GM12878 (cell line): ENCODE data around the gene ESR1. TPM values are rescaled to one million over a fixed set of nuclear protein-coding genes. Genes with fewer than 3 reads are reported as not detected.

Source experiments
- ATAC-seq: fragments of 200-7000 bp; cut with Tn5 transposase; 3 replicates; pipeline ENCODE4 v1.9.1; 2020; ENCODE audit warnings: mild to moderate bottlenecking, moderate library complexity
- BruUV-seq: library from RNA; stranded (reverse); fragments of 400-500 nt; replicated peaks from 2 replicates; lab custom pipeline; 2021; lab: Mats Ljungman, UMichigan
- CTCF ChIA-PET: fragments of 300-600 bp; sonication (Branson Sonifier 250); formaldehyde crosslinking; extraction: SDS; loops from one replicate; lab custom pipeline; 2021; ENCODE audit warnings: inconsistent platforms; lab: Yijun Ruan, JAX
- POLR2A ChIA-PET: fragments of 350-600 bp; formaldehyde crosslinking; extraction: SDS; loops from one replicate; lab custom pipeline; 2021; ENCODE audit warnings: inconsistent platforms; lab: Charles Lee
- RAD21 ChIA-PET: fragments of 300-600 bp; sonication (Branson Sonifier 250); formaldehyde crosslinking; loops from one replicate; lab custom pipeline; 2023; ENCODE audit warnings: antibody characterized with exemption; ENCODE audit not compliant: unreplicated experiment; lab: Charles Lee
- SMC1A ChIA-PET: fragments of 300-600 bp; sonication (Branson Sonifier 250); formaldehyde crosslinking; loops from one replicate; lab custom pipeline; 2023; ENCODE audit not compliant: unreplicated experiment, uncharacterized antibody; lab: Charles Lee
- DNase-seq: peaks from one replicate; pipeline ENCODE4 v3.0.0-alpha.2; 2011; ENCODE audit warnings: low read depth, low spot score
- FAIRE-seq: peaks from 3 replicates; lab custom pipeline; 2011; peaks lifted over from hg19 to GRCh38; lab: Jason Lieb, UNC
- H2AFZ ChIP-seq: 2 replicates; pipeline ENCODE4 v1.6.0; 2011; ENCODE audit warnings: low read depth, low read length, control low read depth; ENCODE audit not compliant: control insufficient read depth
- H3K27ac ChIP-seq: 2 replicates; pipeline ENCODE4 v1.5.1; 2011; ENCODE audit warnings: control low read depth; ENCODE audit not compliant: control insufficient read depth, insufficient read depth
- H3K27me3 ChIP-seq, 2 experiments: replicated peaks in 1 of 2; 2 replicates each; pipeline versions ENCODE4 v1.6.0 to v1.6.1; 2011; ENCODE audit warnings: low read length in 1 of 2; ENCODE audit not compliant: control insufficient read depth in 2 of 2, insufficient read depth in 2 of 2
- H3K36me3 ChIP-seq, 2 experiments: 2 replicates each; pipeline ENCODE4 v1.5.1; 2011; ENCODE audit warnings: low read length in 1 of 2; ENCODE audit not compliant: control insufficient read depth in 2 of 2, insufficient read depth in 2 of 2
- H3K4me1 ChIP-seq: 2 replicates; pipeline ENCODE4 v1.6.1; 2011; ENCODE audit warnings: mild to moderate bottlenecking, low read length, moderate library complexity, mixed read lengths; ENCODE audit not compliant: control insufficient read depth, insufficient read depth
- H3K4me2 ChIP-seq: 2 replicates; pipeline ENCODE4 v1.6.0; 2011; ENCODE audit warnings: control low read depth; ENCODE audit not compliant: control insufficient read depth, insufficient read depth
- H3K4me3 ChIP-seq: fragments of 200-600 bp; sonication (generic); 2 replicates; pipeline ENCODE4 v1.5.1; 2016
- H3K79me2 ChIP-seq: 2 replicates; pipeline ENCODE4 v1.6.0; 2011; ENCODE audit warnings: low read length; ENCODE audit not compliant: control insufficient read depth, insufficient read depth
- H3K9ac ChIP-seq: 2 replicates; pipeline ENCODE4 v1.8.0; 2011; ENCODE audit warnings: low read length, control low read depth, mixed read lengths; ENCODE audit not compliant: control insufficient read depth, insufficient read depth
- H3K9me3 ChIP-seq: replicated peaks from 3 replicates; pipeline ENCODE4 v1.5.1; 2011; ENCODE audit warnings: mild to moderate bottlenecking, low read length; ENCODE audit not compliant: control insufficient read depth, insufficient read depth
- H4K20me1 ChIP-seq: 2 replicates; pipeline ENCODE4 v1.6.0; 2011; ENCODE audit not compliant: control insufficient read depth, insufficient read depth
- ATF3 ChIP-seq: IDR thresholded peaks from 2 replicates; pipeline ENCODE4 v1.6.1; 2011; ENCODE audit warnings: low read depth, mild to moderate bottlenecking, low read length, moderate library complexity, borderline replicate concordance; ENCODE audit errors: extremely low read depth
- CREM ChIP-seq: IDR thresholded peaks from 2 replicates; pipeline ENCODE4 v1.6.1; 2014; ENCODE audit warnings: antibody characterized with exemption, low read depth
- MTA3 ChIP-seq: IDR thresholded peaks from 2 replicates; pipeline ENCODE4 v1.6.1; 2012; ENCODE audit warnings: low read length, inconsistent platforms, borderline replicate concordance
- NRF1 ChIP-seq: conservative IDR thresholded peaks from 2 replicates; pipeline ENCODE4 v1.6.1; 2011; ENCODE audit warnings: mild to moderate bottlenecking, low read depth, low read length, improper control_type of control experiment
- POLR2AphosphoS2 ChIP-seq: IDR thresholded peaks from 2 replicates; pipeline ENCODE4 v1.6.1; 2011; ENCODE audit warnings: low read depth, mild to moderate bottlenecking, low read length, improper control_type of control experiment, moderate library complexity
- SIX5 ChIP-seq: IDR thresholded peaks from 2 replicates; pipeline ENCODE4 v1.6.1; 2011; ENCODE audit warnings: mild to moderate bottlenecking, low read depth, low read length, moderate library complexity; ENCODE audit not compliant: severe bottlenecking
- TBL1XR1 ChIP-seq: IDR thresholded peaks from 2 replicates; pipeline ENCODE4 v1.6.1; 2012; ENCODE audit warnings: low read depth, low read length, improper control_type of control experiment
- ZNF274 ChIP-seq: IDR thresholded peaks from one replicate; pipeline ENCODE4 v1.8.0; 2011; ENCODE audit not compliant: insufficient read length, insufficient read depth
- ZZZ3 ChIP-seq: IDR thresholded peaks from 2 replicates; pipeline ENCODE4 v1.6.1; 2011; ENCODE audit warnings: low read depth; ENCODE audit not compliant: control insufficient read depth, insufficient read length
- WGBS: methylation state at CpG from one replicate; pipeline ENCODE4 v1.1.6; 2016; ENCODE audit warnings: low lambda C conversion rate; ENCODE audit not compliant: insufficient replicate concordance, insufficient coverage; ENCODE audit errors: missing lambda C conversion rate; 5-methylcytosine and 5-hydroxymethylcytosine counted together
- in situ Hi-C: fragments of 300-500 bp; cut with MboI; formaldehyde crosslinking; loops from 9 replicates; pipeline ENCODE4 v1.14.3; 2018; ENCODE audit warnings: mixed read lengths
- intact Hi-C: fragments of 100-400 bp; cut with micrococcal nuclease; formaldehyde crosslinking; loops from one replicate; pipeline ENCODE4 v1.14.2; 2022; ENCODE audit not compliant: unreplicated experiment
- polyA plus RNA-seq, 11 experiments: library from polyadenylated mRNA; depleted of rRNA in 4 of 11; unstranded in 6 of 11; stranded (reverse) in 5 of 11; fragments of >200 nt; fragmentation: Nextera tagmentation in 4 of 11; fragmentation: Illumina TruSeq in 1 of 11; extraction: Ambion mirVana in 4 of 11; extraction: Trizol in 1 of 11; gene quantifications; 1 replicate in 1 of 11; 2 replicates in 10 of 11; pipeline versions ENCODE4 v1.2.1 to v1.2.3, GENCODE V29; 2011 to 2016; ENCODE audit warnings: inconsistent platforms in 2 of 11, missing spikeins in 2 of 11, low read depth in 1 of 11
- total RNA-seq, 4 experiments: library from RNA; depleted of rRNA in 3 of 4; stranded (reverse); fragments of >200 nt in 3 of 4; fragmentation: Illumina TruSeq in 1 of 4; extraction: Trizol in 1 of 4; gene quantifications; 2 replicates each; pipeline versions ENCODE4 v1.2.1 to v1.2.3, GENCODE V29; 2013 to 2021

The ESR1 gene
- total and polyA plus RNA-seq, 10 of the 15 experiments (the other 5 are each of a cell fraction or from before 2014, with no cell fraction given): 0.03 to 0.51 (median 0.21) TPM; not detected in 4

- Histone ChIP-seq H3K4me3 (no peak overlapping the region), H4K20me1 (no peaks in the 10 kb centered on the region), H3K4me1 (no peaks in the 10 kb centered on the region), H3K27me3 (no peaks in the 10 kb centered on the region; a peak in 1 of 4 replicates), H3K9me3 (no peaks in the 10 kb centered on the region), H3K36me3 (no peaks in the 10 kb centered on the region), H2AFZ (no peak overlapping the region), H3K79me2 (no peaks in the 10 kb centered on the region), H3K9ac (no peak overlapping the region), H3K4me2 (no peak overlapping the region), H3K27ac (no peak overlapping the region)
- 3% methylated on average over 2 of the region's 2 CpGs for WGBS
- no peak for DNase-seq
- no peak for TF ChIP-seq POLR2AphosphoS2
- no peak for TF ChIP-seq MTA3
- TF ChIP-seq NRF1: no peak
- no peak for TF ChIP-seq TBL1XR1
- TF ChIP-seq ATF3: no peak
- no peak for TF ChIP-seq ZNF274
- no peak for TF ChIP-seq ZZZ3
- no peak for TF ChIP-seq CREM
- TF ChIP-seq SIX5: no peak
- intact Hi-C loops: no loop called here
- CTCF ChIA-PET: interaction anchor here (0.8 kb wide), 1 partner anchor 268 kb away, joined by 3 read pairs; no protein-coding TSS in a partner anchor
- in situ Hi-C loops: no loop called here
- SMC1A ChIA-PET: interaction anchor here (1.3 kb wide), 1 partner anchor 192 kb away, joined by 3 read pairs; no protein-coding TSS in a partner anchor
- RAD21 ChIA-PET: no interaction called here
- no TSS peak for BruUV-seq
- no peak for ATAC-seq
- FAIRE-seq: no peak
- POLR2A ChIA-PET: no interaction called here
Observed at GRCh38 chr6:151958332-151958731, 150.8 kb downstream of the ESR1 start.
